SIG-M5 (cell line): ENCODE measurements around the gene NXPE2.

Experiments
- DNase-seq: peaks from one replicate; lab custom pipeline; 2025; lab: John Stamatoyannopoulos, UW

NXPE2 gene

GRCh38 chr11:114745150-114745671 lies 66.9 kb downstream of the NXPE2 start:
- no peak for DNase-seq

- no peak for DNase-seq
Observed at GRCh38 chr11:114746013-114746412, 67.7 kb downstream of the NXPE2 start.
